HG03064 (cell line): ENCODE measurements around the gene CACUL1.
A peak's percentile ranks its signal among the peaks of the same experiment; 100 is the strongest.

Source experiments
- ATAC-seq: cut with Tn5 transposase; IDR thresholded peaks from one replicate; pipeline ENCODE4 v1.9.1; 2021; ENCODE audit warnings: low read depth; ENCODE audit not compliant: unreplicated experiment

CACUL1 gene

DNA sequence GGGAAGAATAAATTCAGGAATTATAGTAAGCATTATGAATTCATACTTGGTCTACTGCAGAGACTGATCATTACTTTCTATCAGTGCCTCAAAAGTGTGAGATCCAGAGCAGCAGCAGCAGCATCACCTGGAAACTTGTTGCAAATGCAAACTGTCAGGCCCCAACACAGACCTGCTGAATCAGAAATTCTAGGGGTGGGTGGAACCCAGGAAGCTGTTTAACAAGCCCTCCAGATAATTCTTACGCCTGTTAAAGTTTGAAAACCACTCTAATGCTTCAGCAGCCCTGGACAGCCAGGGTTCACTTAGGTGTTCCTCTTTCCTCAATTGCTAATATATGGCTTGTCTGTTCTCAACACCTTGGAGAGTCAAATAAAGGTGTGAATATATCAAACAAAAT is 19.5 kb downstream of the CACUL1 start:
- no peak for ATAC-seq

- ATAC-seq: no peak
Observed at GRCh38 chr10:118734475-118734874, 20.3 kb downstream of the CACUL1 start.

DNA sequence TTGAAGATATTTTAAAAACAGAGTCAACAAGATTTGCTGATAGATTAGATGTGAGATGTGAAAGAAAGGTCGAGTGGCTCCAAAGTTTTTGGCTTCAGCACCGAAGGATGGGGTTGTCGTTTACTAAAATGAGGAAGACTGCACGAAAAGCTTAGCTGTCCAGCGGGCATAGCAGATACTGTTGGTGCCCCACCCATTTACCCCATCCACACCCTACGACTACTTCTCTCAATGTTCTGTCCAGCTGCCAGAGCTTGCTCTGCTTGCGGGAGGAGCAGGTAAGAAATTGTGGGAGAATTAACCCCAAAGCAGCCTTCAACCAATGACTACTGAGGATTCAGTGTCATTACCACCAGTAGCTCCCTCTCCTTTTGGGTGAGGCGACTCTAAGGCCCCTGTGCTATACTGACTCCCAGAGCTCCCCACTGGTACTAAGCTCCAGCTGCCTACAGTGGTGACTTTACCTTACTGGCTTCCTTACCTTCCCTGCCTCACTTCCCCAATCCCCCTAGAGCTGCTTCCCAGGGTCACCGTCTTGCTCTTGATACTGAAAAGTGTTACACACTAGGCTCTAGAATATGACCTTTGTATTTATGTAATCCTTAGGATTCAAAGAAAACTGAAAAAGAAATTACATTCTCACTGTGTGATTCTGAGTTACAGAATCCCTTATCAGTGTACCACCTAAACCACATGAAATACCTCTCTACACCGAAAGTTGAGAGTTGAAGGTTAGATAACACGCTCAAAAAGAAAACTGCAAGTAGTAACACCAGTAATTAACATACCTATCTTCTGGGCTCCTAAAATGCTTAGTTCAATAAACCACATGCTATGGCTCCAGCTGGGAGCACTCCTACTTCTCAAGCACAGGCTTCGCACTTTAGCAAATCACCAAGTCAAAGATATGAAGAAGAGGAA is 22.3 kb downstream of the CACUL1 start:
- ATAC-seq: peak; percentile 59

GRCh38 chr10:118730756-118731456 is 23.9 kb downstream of the CACUL1 start:
- ATAC-seq: no peak

DNA sequence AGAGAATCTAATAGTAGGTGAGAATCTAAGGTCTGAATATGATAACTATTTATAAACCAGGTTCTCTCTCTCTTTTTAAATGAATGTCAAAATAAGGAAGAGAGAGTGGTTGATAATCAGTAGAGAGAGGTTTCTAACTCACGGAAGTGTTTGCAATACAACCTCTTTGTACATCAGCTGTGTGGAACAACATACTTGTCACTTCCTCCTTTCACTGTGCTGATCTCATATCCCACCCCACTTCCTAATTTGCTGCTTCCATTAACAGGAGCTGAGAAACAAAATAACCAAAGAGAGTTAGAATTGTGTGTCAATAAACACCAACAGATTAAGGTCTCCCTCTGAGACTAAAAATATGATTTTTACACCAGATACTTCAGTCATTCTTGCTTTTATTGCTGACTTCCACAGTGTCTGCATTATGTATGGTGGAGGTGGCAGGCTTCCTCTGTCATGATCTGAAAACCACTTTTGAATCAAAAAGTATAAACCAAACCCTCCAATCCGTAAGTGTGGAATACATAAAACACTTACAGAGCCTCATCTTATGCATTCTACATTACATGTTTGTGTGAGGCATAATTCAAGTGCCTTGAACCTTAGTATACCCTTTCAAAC is 25.0 kb downstream of the CACUL1 start:
- ATAC-seq: peak; percentile 60

DNA sequence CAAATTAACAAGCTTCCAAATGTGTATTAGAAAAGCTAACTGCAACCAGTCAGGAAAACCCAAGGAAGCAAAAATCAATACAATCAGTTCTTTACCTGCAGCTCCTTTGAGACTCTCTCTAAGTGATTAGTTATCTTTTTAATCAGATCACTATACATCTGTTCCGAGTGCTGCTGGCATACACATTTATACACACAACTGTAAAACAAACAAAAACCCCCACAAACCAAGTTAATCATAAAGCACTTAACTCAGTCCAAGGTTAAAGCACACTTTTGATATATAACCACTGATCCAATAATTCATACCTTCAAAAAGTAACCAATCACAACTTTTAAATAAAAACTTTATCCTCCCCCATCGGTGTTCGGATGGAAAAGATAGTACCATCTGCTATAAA is 25.6 kb downstream of the CACUL1 start:
- ATAC-seq: no peak

GRCh38 chr10:118725886-118726500 is 28.8 kb downstream of the CACUL1 start:
- no peak for ATAC-seq

GRCh38 chr10:118723466-118723865 is 31.3 kb downstream of the CACUL1 start:
- no peak for ATAC-seq

- ATAC-seq: no peak
Observed at GRCh38 chr10:118721539-118721876, 33.3 kb downstream of the CACUL1 start.

- ATAC-seq: no peak
Observed at GRCh38 chr10:118720685-118721538, 33.9 kb downstream of the CACUL1 start.

GRCh38 chr10:118714366-118714765 is 40.4 kb downstream of the CACUL1 start:
- ATAC-seq: no peak

DNA sequence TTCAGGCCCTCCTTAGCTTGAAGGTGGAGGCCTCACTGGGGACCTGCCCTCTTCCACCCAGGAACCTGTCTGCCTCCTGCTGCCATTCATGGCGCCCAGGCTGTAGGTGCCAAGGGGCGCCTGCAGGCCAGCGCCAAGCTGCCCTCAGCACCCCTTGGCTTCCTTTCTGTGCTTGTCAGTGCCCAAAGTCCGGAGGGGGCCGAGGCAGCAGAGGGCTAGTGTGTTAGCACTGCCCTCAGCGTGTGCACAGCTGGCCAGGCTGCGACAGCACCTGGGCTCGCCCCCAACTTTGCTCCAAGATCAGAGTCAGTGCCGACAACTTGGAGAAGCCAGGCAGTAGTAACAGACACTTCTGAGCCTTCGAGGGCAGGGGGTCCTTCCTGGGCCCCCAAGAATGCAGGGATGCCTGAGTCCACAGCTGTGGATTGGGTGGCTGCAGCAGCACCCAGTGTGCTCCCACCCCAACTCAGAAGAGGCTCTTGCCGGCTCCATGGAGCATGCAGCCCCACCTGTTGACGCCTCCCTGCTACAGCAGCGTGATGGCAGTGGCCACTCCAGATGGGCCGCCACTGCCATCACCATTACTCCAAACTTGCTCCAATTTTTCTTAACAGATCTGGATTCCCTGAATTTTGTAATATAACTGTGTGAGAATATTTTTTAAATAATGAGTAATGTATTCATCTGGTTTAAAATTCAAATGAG is 41.7 kb downstream of the CACUL1 start:
- ATAC-seq: no peak

DNA sequence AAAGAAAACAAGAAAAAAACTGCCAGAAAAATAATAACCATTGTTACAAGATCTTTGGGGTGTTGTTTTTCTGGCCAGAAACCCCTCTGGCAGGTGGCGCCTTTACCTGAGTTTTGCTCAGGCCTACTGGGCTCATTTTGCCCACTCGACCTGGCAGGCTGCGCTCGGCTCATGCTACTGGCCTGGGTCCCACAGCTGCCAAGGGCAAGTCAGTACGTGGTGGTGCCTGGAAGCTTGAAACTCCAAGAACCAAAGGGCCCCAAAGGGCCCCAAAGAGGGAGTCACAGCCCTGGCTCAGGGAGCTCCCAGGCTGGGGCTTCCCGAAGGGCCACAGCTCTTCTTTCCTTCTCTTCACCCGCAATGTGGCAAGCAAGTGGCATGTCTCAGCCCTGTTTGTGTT is 42.7 kb downstream of the CACUL1 start:
- no peak for ATAC-seq

DNA sequence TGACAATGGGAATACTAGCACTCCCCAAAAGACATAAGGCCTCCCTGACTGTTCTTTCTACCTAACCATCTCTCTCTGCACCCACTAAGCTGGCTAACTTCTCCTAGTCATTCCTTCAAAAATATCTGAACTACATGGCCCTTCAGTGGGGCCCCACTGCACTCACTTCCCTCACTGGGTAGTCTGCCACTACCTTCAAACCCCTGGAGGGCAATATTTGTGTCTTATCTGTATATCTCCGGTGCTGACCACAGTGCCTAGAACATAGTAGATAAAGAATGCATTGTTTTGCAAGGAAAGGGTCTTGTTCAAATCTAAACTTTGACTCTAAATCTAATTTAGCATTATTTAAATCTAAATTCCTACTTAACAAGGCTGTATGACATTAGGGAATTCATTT is 44.3 kb downstream of the CACUL1 start:
- ATAC-seq: no peak

DNA sequence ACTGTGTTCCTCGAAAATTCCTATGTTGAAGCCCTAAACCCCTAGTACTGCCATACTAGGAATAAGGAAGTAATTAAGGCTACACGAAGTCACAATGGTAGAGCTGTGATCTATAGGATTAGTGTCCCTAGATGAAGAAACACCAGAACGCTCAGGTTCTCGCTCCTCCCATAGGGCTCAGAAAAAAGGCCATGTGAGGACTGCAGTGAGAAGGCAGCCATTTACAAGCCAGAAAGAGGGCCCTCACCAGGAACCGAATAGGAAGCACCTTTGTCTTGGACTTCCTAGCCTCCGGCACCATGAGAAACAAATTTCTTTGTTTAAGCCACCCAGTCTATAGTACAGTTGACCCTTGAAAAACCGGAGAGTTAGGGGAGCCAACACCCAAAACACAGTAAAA is 46.2 kb downstream of the CACUL1 start:
- no peak for ATAC-seq

GRCh38 chr10:118704711-118705110 is 50.1 kb downstream of the CACUL1 start:
- ATAC-seq: no peak

DNA sequence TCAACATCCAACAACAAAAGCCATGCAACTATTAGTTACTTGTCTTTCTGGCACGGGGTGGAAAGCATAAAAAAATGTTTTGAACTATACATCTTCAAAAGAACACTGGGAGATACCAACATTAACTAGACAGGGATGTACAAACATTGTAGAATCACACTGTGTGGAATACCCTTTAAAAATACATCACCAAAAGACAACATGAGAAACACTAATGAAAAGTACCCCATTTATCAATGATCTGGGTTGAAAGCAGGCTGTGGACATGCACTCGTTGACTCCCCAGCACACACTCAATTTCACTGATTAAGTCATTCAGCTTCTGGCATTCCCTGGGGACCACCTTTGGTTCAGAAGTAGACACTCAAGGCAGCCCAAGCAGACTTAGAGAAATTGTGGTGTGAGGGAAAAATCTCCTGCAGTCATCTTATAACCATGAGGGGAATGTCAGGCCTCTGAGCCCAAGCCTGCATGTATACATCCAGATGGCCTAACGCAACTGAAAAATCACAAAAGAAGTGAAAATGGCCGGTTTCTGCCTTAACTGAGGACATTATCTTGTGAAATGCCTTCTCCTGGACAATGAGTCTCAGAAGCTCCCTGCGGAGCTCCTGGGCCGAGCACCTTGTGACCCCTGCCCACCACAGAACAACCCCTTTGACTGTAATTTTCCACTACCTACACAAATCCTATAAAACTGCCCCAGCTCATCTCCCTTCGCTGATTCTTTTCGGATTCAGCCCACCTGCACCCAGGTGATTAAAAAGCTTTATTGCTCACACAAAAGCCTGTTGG is 53.0 kb downstream of the CACUL1 start:
- no peak for ATAC-seq

GRCh38 chr10:118698421-118698820 is 56.3 kb downstream of the CACUL1 start:
- ATAC-seq: peak; percentile 97

DNA sequence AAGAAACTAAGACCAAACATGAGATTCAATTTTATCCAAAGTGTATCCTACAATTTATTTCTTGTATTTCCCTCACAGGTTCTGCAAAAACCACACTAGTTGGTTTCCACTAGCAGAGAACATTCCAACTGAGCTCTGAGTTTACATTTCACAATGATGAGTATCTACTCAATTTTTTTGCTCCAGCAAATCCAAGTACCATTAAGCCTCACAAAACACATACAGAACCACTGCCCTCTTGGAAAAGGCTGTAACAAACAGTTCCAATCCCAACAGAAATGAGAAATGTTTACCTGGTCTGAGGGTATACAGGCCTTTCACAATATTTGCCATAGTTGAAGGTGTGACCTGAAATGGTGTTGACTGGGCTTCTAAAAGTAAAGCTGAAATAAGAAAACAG is 59.9 kb downstream of the CACUL1 start:
- ATAC-seq: no peak
